H9 (cell line): ENCODE results near the gene TCFL5. TPM values are rescaled to one million over a fixed set of nuclear protein-coding genes. Genes with fewer than 3 reads are reported as not detected.

ENCODE experiments used
- DNase-seq: peaks from one replicate; pipeline ENCODE4 v3.0.0-alpha.2; 2017
- H2AFZ ChIP-seq: one replicate; pipeline ENCODE4 v1.6.1; 2013; ENCODE audit warnings: mild to moderate bottlenecking, low read length, control low read depth, moderate library complexity
- H2AK5ac ChIP-seq: 2 replicates; pipeline ENCODE4 v1.6.1; 2013; ENCODE audit warnings: low read length, control low read depth, mixed read lengths; ENCODE audit not compliant: insufficient read length
- H2BK120ac ChIP-seq: one replicate; pipeline ENCODE4 v1.6.1; 2013; ENCODE audit warnings: low read depth, mild to moderate bottlenecking, low read length, control low read depth, inconsistent platforms; ENCODE audit not compliant: poor library complexity, severe bottlenecking
- H2BK12ac ChIP-seq: 2 replicates; pipeline ENCODE4 v1.6.1; 2013; ENCODE audit warnings: low read length, control low read depth, mixed read lengths, low read depth; ENCODE audit not compliant: insufficient read length
- H2BK15ac ChIP-seq: 2 replicates; pipeline ENCODE4 v1.6.1; 2013; ENCODE audit warnings: low read depth, low read length, control low read depth
- H2BK20ac ChIP-seq: one replicate; pipeline ENCODE4 v1.6.1; 2013; ENCODE audit warnings: low read depth, mild to moderate bottlenecking, low read length, control low read depth, inconsistent platforms; ENCODE audit not compliant: poor library complexity, severe bottlenecking
- H2BK5ac ChIP-seq: 2 replicates; pipeline ENCODE4 v1.6.1; 2013; ENCODE audit warnings: low read length, control low read depth, mixed read lengths; ENCODE audit not compliant: insufficient read length
- H3K14ac ChIP-seq: 2 replicates; pipeline ENCODE4 v1.6.1; 2013; ENCODE audit warnings: low read length, control low read depth; ENCODE audit not compliant: insufficient read depth
- H3K18ac ChIP-seq: 2 replicates; pipeline ENCODE4 v1.6.1; 2013; ENCODE audit warnings: low read depth, mild to moderate bottlenecking, mixed read lengths, low read length, control low read depth; ENCODE audit not compliant: insufficient read length
- H3K23ac ChIP-seq: 2 replicates; pipeline ENCODE4 v1.6.1; 2013; ENCODE audit warnings: low read length, control low read depth, mixed read lengths, low read depth; ENCODE audit not compliant: insufficient read length
- H3K23me2 ChIP-seq: 2 replicates; pipeline ENCODE4 v1.6.1; 2013; ENCODE audit warnings: low read depth, mild to moderate bottlenecking, mixed read lengths, low read length, control low read depth; ENCODE audit not compliant: insufficient read length, poor library complexity, severe bottlenecking
- H3K27ac ChIP-seq: 2 replicates; pipeline ENCODE4 v1.5.1; 2013; ENCODE audit warnings: low read length, control low read depth, mixed read lengths, low read depth; ENCODE audit not compliant: insufficient read length
- H3K27me3 ChIP-seq: 2 replicates; pipeline ENCODE4 v1.6.1; 2013; ENCODE audit warnings: low read length, control low read depth, inconsistent platforms; ENCODE audit not compliant: insufficient read depth
- H3K4ac ChIP-seq: 2 replicates; pipeline ENCODE4 v1.6.1; 2013; ENCODE audit warnings: low read depth, mild to moderate bottlenecking, control low read depth, inconsistent platforms, low read length, moderate library complexity
- H3K4me1 ChIP-seq: 2 replicates; pipeline ENCODE4 v1.6.1; 2013; ENCODE audit warnings: low read length, control low read depth, inconsistent platforms; ENCODE audit not compliant: insufficient read depth
- H3K4me2 ChIP-seq: 2 replicates; pipeline ENCODE4 v1.6.1; 2013; ENCODE audit warnings: low read length, control low read depth, mixed read lengths; ENCODE audit not compliant: insufficient read length, insufficient read depth
- H3K56ac ChIP-seq: 2 replicates; pipeline ENCODE4 v1.6.1; 2013; ENCODE audit warnings: low read depth, mild to moderate bottlenecking, mixed read lengths, low read length, control low read depth; ENCODE audit not compliant: insufficient read length
- H3K79me1 ChIP-seq: 2 replicates; pipeline ENCODE4 v1.6.1; 2013; ENCODE audit warnings: low read depth, mild to moderate bottlenecking, moderate library complexity, low read length, control low read depth, inconsistent platforms; ENCODE audit not compliant: insufficient read depth, poor library complexity, severe bottlenecking
- H3K79me2 ChIP-seq: 2 replicates; pipeline ENCODE4 v1.6.1; 2013; ENCODE audit warnings: low read length, control low read depth, inconsistent platforms; ENCODE audit not compliant: insufficient read depth
- H3K9ac ChIP-seq: 2 replicates; pipeline ENCODE4 v1.6.1; 2013; ENCODE audit warnings: low read length, control low read depth, mixed read lengths; ENCODE audit not compliant: insufficient read length; ENCODE audit errors: extremely low read depth
- H3K9me3 ChIP-seq: one replicate; pipeline ENCODE4 v1.6.1; 2013; ENCODE audit warnings: low read depth, low read length, inconsistent platforms; ENCODE audit not compliant: control insufficient read depth
- H3T11ph ChIP-seq: one replicate; pipeline ENCODE4 v1.6.1; 2013; ENCODE audit warnings: mild to moderate bottlenecking, low read length, control low read depth, inconsistent platforms
- H4K20me1 ChIP-seq: one replicate; pipeline ENCODE4 v1.6.1; 2013; ENCODE audit not compliant: control insufficient read depth, insufficient read length, insufficient read depth
- H4K5ac ChIP-seq: 2 replicates; pipeline ENCODE4 v1.6.1; 2013; ENCODE audit warnings: low read depth, mild to moderate bottlenecking, mixed read lengths, low read length, control low read depth; ENCODE audit not compliant: insufficient read length
- H4K8ac ChIP-seq: replicated peaks from 2 replicates; pipeline ENCODE4 v1.6.1; 2013; ENCODE audit warnings: low read length, control low read depth, mixed read lengths, low read depth; ENCODE audit not compliant: insufficient read length
- H4K91ac ChIP-seq: 2 replicates; pipeline ENCODE4 v1.6.1; 2013; ENCODE audit warnings: low read depth, mild to moderate bottlenecking, moderate library complexity, mixed read lengths, low read length, control low read depth; ENCODE audit not compliant: insufficient read length
- H3K27ac Mint-ChIP-seq, 3 experiments: 2 replicates in 2 of 3; 3 replicates in 1 of 3; pipeline ENCODE4 v1.8.0; 2020 to 2021; ENCODE audit warnings: mixed read lengths in 3 of 3, mild to moderate bottlenecking in 1 of 3, moderate library complexity in 1 of 3
- H3K27me3 Mint-ChIP-seq: 2 replicates; pipeline ENCODE4 v1.8.0; 2021; ENCODE audit warnings: low read depth, mild to moderate bottlenecking, moderate library complexity, mixed read lengths
- H3K36me3 Mint-ChIP-seq, 3 experiments: 2 replicates in 2 of 3; 3 replicates in 1 of 3; pipeline ENCODE4 v1.8.0; 2020 to 2021; ENCODE audit warnings: low read depth in 3 of 3, mixed read lengths in 3 of 3; ENCODE audit not compliant: insufficient read depth in 1 of 3
- H3K4me1 Mint-ChIP-seq, 2 experiments: 2 replicates each; pipeline ENCODE4 v1.8.0; 2020; ENCODE audit warnings: mixed read lengths in 2 of 2
- H3K4me3 Mint-ChIP-seq, 2 experiments: 2 replicates in 1 of 2; 3 replicates in 1 of 2; pipeline ENCODE4 v1.8.0; 2020 to 2021; ENCODE audit warnings: mild to moderate bottlenecking in 2 of 2, mixed read lengths in 2 of 2, moderate library complexity in 1 of 2
- H3K9me3 Mint-ChIP-seq, 2 experiments: 2 replicates in 1 of 2; 3 replicates in 1 of 2; pipeline ENCODE4 v1.8.0; 2020; ENCODE audit warnings: mild to moderate bottlenecking in 2 of 2, mixed read lengths in 2 of 2, moderate library complexity in 1 of 2
- WGBS: extraction: QIAGEN DNeasy Blood & Tissue Kit; methylation state at CpG from one replicate; pipeline ENCODE4 v1.1.7; 2013; ENCODE audit warnings: missing lambda C conversion rate, low lambda C conversion rate, mixed read lengths; ENCODE audit not compliant: insufficient read length; ENCODE audit errors: extremely low coverage; 5-methylcytosine and 5-hydroxymethylcytosine counted together
- total RNA-seq: library from RNA; stranded (reverse); gene quantifications from 2 replicates; pipeline ENCODE4 v1.2.1, GENCODE V29; 2021
- TF ChIP-seq, protein P1 (sequence below): fragments of 200-600 bp; sonication (generic); conservative IDR thresholded peaks from 3 replicates; pipeline ENCODE4 v1.8.0; 2021; ENCODE audit warnings: antibody characterized with exemption, mild to moderate bottlenecking

The TCFL5 gene
- total RNA-seq, 1 experiment from 2014 or later, result 16.4 TPM

DNA sequence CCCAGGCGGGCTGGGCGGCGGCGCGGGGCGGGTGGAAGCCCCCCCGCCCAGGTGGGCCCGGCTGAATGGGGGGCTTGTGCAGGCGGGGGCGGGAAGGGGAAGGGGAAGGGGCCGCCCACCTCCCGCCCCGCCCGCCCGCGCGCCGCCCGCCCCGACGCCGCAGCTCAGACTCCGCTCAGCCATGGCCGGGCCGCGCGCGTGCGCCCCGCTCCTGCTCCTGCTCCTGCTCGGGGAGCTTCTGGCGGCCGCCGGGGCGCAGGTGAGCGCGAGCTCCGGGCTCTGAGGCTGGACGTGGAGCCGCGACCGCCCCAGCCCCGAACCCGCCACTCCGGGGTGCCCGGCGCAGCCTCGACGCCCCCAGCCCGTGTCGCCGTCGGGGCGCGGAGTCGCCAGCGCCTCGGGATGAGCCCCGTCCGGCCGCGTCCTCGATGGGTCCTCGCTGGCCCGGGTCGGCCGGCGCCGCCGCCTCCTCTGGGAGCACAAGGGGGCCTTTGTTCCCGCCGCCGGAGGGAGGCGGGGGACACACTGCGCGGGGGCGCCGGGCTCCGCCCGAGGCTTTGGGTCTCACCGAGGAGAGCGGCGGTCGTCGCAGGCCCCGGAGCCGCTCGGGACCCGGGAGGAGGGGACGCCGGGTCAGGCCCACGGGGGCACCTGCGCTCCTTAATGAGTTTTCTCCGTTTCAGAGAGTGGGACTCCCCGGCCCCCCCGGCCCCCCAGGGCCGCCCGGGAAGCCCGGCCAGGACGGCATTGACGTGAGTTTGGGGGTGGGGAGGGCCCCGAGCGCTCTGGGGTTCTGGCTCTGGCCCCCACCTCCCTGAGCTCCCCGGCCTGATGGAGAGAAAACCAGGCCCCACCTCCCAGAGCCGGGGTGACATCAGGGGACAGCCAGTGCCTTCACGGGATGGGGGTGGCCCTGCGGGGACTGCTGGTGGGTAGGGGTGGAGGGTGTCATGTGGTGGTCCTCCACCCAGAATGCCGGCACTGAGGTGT is 44.4 kb downstream of the TCFL5 start, which contains the start of gene COL9A3:
TSS of gene COL9A3 (plus strand) at position 167 of the 990 bp plus-strand sequence. CDS start at position 182, 15 bp downstream.
- no CpG with 5 or more reads among the region's 108 CpGs for WGBS

More for the DNA sequence above, 44.4 kb downstream of the TCFL5 start, which contains the start of gene COL9A3:
- Mint-ChIP-seq H3K27me3 (peaks cover 5% of the 10 kb centered on the region), H3K27ac (peak within 1 kb of the TSS in 2 of 3 experiments; percentile 46 to 85; a peak in 2 of 7 replicates), H3K4me1 (peaks cover 14 to 15% of the 10 kb centered on the region in 2 experiments), H3K36me3 (peaks cover 0 to 10% (median 2%) of the 10 kb centered on the region in 3 experiments; a peak in 3 of 7 replicates), H3K9me3 (no peaks in the 10 kb centered on the region), H3K4me3 (peak within 1 kb of the TSS; percentile 65 to 80)
- Histone ChIP-seq H2BK20ac (no peak within 1 kb of the TSS), H3K79me1 (no peaks in the 10 kb centered on the region), H3K9ac (no peak within 1 kb of the TSS), H2BK12ac (no peak within 1 kb of the TSS), H3K27me3 (no peaks in the 10 kb centered on the region), H3K9me3 (no peaks in the 10 kb centered on the region), H3K14ac (peak within 1 kb of the TSS; percentile 79), H4K20me1 (no peaks in the 10 kb centered on the region), H3K18ac (peak within 1 kb of the TSS; percentile 62), H3K56ac (no peak within 1 kb of the TSS), H4K5ac (no peak within 1 kb of the TSS), H3K4me1 (no peaks in the 10 kb centered on the region), H3K23me2 (peaks cover 16% of the 10 kb centered on the region), H3K27ac (no peak within 1 kb of the TSS), H2AFZ (no peak within 1 kb of the TSS), H4K8ac (no peak within 1 kb of the TSS), H3K4ac (no peak within 1 kb of the TSS; the same call in 1 of the 2 replicates), H4K91ac (no peak within 1 kb of the TSS), H3K79me2 (no peaks in the 10 kb centered on the region), H2BK120ac (no peak within 1 kb of the TSS), H3K23ac (no peak within 1 kb of the TSS), H2BK15ac (no peak within 1 kb of the TSS), H3K4me2 (peak within 1 kb of the TSS; percentile 35), H2BK5ac (no peak within 1 kb of the TSS), H2AK5ac (no peak within 1 kb of the TSS), H3T11ph (no peak within 1 kb of the TSS)
- DNase-seq, result no peak
- TF ChIP-seq, protein P1, sequence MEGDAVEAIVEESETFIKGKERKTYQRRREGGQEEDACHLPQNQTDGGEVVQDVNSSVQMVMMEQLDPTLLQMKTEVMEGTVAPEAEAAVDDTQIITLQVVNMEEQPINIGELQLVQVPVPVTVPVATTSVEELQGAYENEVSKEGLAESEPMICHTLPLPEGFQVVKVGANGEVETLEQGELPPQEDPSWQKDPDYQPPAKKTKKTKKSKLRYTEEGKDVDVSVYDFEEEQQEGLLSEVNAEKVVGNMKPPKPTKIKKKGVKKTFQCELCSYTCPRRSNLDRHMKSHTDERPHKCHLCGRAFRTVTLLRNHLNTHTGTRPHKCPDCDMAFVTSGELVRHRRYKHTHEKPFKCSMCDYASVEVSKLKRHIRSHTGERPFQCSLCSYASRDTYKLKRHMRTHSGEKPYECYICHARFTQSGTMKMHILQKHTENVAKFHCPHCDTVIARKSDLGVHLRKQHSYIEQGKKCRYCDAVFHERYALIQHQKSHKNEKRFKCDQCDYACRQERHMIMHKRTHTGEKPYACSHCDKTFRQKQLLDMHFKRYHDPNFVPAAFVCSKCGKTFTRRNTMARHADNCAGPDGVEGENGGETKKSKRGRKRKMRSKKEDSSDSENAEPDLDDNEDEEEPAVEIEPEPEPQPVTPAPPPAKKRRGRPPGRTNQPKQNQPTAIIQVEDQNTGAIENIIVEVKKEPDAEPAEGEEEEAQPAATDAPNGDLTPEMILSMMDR, result no peak
